OCI-LY1 (cell line): Measurements from ENCODE around the gene SPIN3.

ENCODE experiments used
- CTCF ChIP-seq: fragments of 200-600 bp; sonication (generic), shearing (Covaris generic); IDR thresholded peaks from 2 replicates; pipeline ENCODE4 v1.5.1; 2017; ENCODE audit warnings: mild to moderate bottlenecking, antibody characterized with exemption, low read length, moderate library complexity, mixed read lengths
- EZH2 ChIP-seq: fragments of 200-600 bp; sonication (generic), shearing (Covaris generic); IDR thresholded peaks from 2 replicates; pipeline ENCODE4 v1.8.0; 2017; ENCODE audit warnings: borderline replicate concordance, mixed run types, mild to moderate bottlenecking, antibody characterized with exemption, low read length, moderate library complexity, mixed read lengths

GRCh38 chrX:56987741-56988140, 7.6 kb downstream of the SPIN3 start:
- TF ChIP-seq CTCF = no peak
- no peak for TF ChIP-seq EZH2
